ENCODE results near the gene LGI1.

GRCh38 chr10:93813507-93814465 is 56.0 kb downstream of the LGI1 start:
- TF ChIP-seq CTCF (IDR thresholded peaks at IDR 0.05; ENCODE audit: low read length) = peak; percentile 48
- no peak for TF ChIP-seq EZH2 (IDR thresholded peaks at IDR 0.05; ENCODE audit: borderline replicate concordance, low read length)
